HG03064 (cell line): ENCODE data around the gene WAPL.

ENCODE experiments used
- ATAC-seq: cut with Tn5 transposase; IDR thresholded peaks from one replicate; pipeline ENCODE4 v1.9.1; 2021; ENCODE audit warnings: low read depth; ENCODE audit not compliant: unreplicated experiment

Gene WAPL

DNA sequence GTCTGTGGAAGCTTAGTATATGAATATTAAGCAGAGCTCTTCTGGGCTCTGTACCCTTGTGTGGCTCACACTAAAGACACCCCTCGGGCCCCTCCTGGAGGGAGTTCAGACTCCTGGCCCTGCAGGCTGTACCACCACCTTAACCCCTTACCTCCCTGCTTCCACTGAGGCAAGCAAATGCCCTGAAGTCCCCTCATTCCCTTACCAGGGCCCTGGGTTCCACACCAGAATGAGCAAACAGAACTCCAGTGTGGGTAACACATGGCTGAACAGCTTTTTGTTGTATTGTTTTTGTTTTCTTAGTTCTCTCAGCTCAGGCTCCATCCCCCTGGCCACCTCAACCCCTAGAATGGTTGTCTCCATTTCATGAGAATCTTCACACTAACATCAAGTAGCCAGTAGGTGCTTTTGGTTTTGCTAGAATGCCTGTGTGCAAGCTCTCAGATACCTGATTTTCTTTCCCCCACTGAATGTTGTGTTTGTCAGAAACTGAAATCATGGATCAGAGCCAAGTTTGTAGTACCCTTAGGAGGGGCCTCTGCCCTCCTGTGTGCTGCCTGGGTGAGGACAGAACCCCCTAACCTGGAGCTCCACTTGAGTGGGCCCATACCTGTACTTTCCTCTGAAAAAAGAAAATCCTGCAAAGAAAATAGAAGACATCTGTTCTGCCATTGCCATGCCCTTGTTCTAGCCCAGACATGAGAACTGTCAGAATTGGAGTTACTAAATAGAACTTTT lies 2.8 kb upstream of the WAPL start:
- ATAC-seq = no peak

DNA sequence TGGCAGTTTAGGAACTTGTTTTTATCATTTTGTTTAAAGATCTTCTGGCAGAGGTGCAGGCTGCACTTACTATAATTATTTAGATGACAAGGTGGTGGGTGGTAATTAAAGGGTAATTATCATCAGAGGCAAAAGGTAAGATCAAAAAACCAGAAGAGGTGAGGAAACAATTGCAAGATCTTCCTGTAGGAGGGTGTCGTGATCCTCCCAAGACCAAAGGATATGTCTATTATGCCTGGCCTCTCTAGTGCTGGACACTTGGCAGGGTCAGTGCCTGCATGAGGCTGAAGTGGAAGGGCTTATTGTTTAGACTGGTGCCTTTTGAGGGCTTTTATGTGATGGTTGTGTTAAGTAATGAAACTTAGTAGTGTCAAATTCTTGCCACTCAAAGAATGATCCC lies 1.8 kb upstream of the WAPL start:
- ATAC-seq = no peak

DNA sequence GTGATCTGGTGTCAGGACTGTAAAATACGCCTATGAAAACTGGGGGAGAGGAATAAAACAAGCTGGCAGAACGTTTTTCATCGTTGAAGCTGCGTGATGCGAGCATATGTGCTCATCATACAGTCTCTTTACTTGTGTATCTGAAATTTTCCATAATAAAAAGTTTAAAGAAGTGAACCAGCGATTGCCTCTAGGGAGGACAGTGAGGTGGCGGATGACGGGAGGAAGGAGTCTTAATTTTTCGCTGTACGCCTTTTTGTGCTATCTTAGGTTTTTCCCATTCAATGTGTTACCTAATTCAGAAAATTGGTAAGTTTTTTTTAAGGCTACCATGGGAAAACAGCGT lies 891 bp upstream of the WAPL start:
- ATAC-seq = no peak

- peak; percentile 17 for ATAC-seq
Observed at GRCh38 chr10:86520871-86521677, 518 bp downstream of the WAPL start.

GRCh38 chr10:86518781-86519180 lies 2.8 kb downstream of the WAPL start:
- no peak for ATAC-seq

- no peak for ATAC-seq
Observed at GRCh38 chr10:86512137-86512536, 9.5 kb downstream of the WAPL start.

- ATAC-seq = no peak
Observed at GRCh38 chr10:86511027-86511865, 10.3 kb downstream of the WAPL start.

DNA sequence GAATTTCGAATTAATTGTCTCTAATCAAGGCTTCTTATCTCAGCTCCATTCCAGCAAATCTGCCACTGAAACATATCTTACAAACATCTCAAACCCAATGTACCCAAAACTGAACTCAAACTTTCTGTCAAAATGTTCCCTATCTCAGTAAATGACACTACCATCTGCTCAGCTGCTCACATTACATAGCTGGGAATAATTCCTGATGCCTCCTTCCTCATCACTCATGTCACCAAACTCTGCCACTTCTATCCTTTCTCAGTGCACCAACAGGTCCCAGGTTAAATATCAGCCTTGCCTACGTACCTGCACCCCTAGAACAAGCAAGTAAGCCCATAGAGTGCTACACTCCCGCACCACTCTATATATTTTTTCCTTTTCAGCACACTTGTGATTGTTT lies 12.4 kb downstream of the WAPL start:
- no peak for ATAC-seq

- no peak for ATAC-seq
Observed at GRCh38 chr10:86508217-86508616, 13.4 kb downstream of the WAPL start.

DNA sequence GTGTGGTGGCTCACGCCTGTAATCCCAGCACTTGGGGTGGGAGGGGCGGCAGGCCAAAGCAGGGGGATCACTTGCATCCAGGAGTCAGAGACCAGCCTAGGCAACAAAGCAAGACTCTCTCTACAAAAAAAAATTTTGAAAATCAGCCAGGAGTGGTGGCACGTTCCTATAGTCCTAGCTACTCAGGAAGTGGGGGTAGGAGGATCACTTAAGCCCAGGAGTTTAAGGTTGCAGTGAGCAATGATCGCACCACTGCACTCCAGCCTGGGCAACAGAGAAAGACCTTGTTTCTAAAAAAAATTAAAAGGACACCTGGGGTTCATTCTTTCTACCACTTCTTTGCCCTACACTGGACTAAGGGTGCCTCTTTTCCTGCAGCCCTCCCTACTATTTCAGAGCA lies 15.1 kb downstream of the WAPL start:
- no peak for ATAC-seq

DNA sequence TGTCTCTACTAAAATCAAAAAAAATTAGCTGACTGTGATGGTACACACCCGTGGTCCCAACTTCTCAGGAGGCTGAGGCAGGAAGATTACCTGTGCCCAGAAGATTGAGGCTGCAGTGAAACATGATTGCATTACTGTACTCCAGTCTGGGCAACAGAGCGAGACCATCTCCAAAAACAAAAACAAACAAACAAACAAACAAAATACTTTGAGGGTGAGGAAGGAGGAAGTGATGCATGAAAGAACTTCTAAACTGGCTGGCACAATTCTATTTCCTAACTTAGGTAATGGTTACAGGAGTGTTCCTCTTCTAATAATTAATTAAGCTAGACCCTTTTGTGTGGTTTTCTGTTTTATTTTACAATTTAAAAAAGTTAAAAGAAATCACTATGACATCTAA lies 15.5 kb downstream of the WAPL start:
- ATAC-seq = no peak

GRCh38 chr10:86504510-86504909 lies 17.1 kb downstream of the WAPL start:
- ATAC-seq = no peak

GRCh38 chr10:86500846-86501245 lies 20.7 kb downstream of the WAPL start:
- no peak for ATAC-seq

GRCh38 chr10:86498598-86498997 lies 23.0 kb downstream of the WAPL start:
- ATAC-seq = no peak

DNA sequence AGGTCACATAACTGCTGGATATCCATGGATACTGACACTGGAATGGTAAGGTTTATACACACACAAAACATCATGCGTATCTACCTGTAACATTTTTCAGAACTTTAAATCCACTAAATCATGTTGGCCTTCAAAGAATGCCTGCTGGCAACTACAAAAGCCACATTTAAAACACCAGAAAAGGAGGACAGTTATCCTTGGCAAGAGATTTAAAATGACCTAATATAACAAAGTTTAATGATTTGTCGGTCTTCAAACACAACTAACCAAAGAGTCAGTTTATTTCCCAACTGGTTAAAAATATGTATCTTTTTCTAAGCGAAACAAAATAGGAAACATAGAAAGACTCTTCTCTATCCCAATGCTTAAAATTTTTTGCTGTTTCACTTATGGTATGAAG lies 24.0 kb downstream of the WAPL start:
- ATAC-seq = no peak

DNA sequence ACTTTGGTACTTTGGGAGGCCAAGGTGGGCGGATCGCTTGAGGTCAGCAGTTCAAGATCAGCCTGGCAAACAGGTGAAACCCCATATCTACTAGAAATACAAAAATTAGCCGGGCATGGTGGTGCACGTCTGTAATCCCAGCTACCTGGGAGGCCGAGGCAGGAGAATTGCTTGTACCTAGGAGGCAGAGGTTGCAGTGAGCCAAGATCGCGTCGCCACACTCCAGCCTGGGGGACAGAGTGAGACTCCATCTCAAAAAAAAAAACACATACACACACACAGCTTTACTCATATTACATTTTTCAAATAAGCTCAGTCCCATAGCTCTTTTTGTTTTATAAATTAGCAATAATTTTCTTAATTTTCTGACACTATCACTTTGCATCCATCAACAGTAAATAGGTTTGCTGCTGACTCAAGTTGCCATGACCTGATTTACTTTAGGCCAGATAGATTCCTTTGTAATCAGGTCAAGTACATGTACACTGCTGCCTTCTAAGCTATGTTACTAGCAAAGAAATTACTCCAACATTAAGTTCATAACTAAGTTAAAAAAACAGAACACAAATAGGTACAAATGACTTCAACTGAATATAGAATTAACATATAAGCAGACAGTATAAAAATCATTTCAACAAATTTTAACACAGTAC lies 31.5 kb downstream of the WAPL start:
- no peak for ATAC-seq

DNA sequence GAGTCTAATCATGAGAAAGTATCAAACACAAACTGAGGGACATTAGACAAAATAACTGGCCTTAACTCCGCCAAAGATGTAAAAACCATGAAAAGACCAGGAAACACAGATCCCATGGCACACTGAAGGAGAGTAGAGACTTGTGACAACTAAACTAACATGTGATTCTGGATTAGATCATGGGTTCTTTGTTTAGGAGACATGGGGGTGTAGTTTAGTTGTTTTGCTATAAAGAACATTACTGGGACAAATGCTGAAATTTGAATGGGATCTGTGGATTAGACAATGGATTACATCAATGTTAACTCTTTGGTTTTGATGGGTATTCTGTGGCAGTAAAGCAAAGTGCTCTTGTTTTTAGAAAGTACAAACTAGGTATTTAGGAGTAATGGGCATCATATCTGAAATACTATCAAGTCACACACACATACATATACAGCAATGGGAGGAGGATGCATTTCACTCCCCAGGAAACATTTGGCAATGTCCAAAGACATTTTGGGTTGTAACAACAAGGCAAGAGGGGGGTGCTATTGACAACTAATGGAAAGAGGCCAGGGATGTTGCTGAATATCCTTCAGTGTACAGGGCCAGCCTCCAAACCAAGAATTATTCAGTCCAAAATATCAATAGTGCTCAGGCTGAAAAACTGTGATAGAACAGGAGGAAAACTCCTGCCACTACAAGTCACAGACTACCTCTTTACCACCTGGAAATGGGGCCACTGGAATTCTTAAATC lies 32.4 kb downstream of the WAPL start:
- ATAC-seq = no peak

GRCh38 chr10:86486856-86487255 lies 34.7 kb downstream of the WAPL start:
- no peak for ATAC-seq

GRCh38 chr10:86483664-86484063 lies 37.9 kb downstream of the WAPL start:
- no peak for ATAC-seq

DNA sequence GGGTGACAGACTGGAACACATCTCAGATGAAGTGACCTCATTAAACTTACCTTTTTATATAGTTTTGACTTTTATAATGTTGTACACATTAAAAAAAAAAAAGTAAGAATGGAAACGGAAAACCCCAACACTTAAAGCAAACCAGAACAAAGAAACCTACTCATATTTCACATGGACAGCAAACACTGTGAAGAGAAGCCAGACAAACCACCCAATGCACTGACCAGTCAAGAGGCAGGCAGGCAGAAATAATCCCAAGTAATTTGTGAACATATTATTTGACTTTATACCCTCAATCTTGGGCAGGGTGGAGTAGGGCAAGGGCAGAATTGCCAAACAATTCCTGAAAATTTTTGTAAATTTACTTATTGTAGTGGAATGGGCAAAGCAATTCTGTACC lies 39.8 kb downstream of the WAPL start:
- no peak for ATAC-seq
